ENCODE data around the gene COL11A2. TPM values are rescaled to one million over a fixed set of nuclear protein-coding genes. Genes with fewer than 3 reads are reported as not detected.

COL11A2 gene
- total RNA-seq, 1 donor from 2014 or later, result 3.3 TPM

DNA sequence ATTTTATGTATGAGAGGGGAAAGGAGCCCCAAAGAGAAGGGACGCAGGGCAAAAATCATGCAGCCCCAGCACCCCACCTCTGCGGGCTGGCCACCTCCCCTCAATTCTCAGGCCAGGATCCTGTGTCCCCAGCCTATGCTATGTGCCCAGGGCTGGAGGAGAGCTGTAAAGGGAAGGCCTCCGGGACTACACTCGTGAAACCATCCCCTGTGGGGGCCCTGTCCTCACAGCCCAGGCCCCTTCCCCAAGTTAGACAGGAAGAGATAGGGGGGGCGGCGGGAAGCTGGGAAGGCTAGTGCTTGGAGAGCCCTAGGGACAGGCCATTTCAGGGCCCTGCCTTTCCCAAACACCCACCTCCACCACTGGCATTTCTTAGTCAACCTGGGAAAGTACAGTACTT is 1.4 kb upstream of the COL11A2 start:
- DNase-seq (ENCODE audit: extremely low spot score, unreplicated experiment), result no peak
- H3K9me3 Mint-ChIP-seq (ENCODE audit: unreplicated experiment), result no peaks in the 10 kb centered on the region
- peaks cover 7% of the 10 kb centered on the region for H3K27me3 Mint-ChIP-seq (ENCODE audit: unreplicated experiment)
- TF ChIP-seq, protein P1, sequence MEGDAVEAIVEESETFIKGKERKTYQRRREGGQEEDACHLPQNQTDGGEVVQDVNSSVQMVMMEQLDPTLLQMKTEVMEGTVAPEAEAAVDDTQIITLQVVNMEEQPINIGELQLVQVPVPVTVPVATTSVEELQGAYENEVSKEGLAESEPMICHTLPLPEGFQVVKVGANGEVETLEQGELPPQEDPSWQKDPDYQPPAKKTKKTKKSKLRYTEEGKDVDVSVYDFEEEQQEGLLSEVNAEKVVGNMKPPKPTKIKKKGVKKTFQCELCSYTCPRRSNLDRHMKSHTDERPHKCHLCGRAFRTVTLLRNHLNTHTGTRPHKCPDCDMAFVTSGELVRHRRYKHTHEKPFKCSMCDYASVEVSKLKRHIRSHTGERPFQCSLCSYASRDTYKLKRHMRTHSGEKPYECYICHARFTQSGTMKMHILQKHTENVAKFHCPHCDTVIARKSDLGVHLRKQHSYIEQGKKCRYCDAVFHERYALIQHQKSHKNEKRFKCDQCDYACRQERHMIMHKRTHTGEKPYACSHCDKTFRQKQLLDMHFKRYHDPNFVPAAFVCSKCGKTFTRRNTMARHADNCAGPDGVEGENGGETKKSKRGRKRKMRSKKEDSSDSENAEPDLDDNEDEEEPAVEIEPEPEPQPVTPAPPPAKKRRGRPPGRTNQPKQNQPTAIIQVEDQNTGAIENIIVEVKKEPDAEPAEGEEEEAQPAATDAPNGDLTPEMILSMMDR (IDR thresholded peaks at IDR 0.05), result no peak
- peak overlapping the region; percentile 44 for H3K4me3 Mint-ChIP-seq (ENCODE audit: unreplicated experiment)
- H3K27ac Mint-ChIP-seq (ENCODE audit: unreplicated experiment), result peak overlapping the region; percentile 34
- H3K36me3 Mint-ChIP-seq (ENCODE audit: unreplicated experiment), result peaks cover 29% of the 10 kb centered on the region
- H3K4me1 Mint-ChIP-seq (ENCODE audit: unreplicated experiment), result peaks cover 43% of the 10 kb centered on the region

DNA sequence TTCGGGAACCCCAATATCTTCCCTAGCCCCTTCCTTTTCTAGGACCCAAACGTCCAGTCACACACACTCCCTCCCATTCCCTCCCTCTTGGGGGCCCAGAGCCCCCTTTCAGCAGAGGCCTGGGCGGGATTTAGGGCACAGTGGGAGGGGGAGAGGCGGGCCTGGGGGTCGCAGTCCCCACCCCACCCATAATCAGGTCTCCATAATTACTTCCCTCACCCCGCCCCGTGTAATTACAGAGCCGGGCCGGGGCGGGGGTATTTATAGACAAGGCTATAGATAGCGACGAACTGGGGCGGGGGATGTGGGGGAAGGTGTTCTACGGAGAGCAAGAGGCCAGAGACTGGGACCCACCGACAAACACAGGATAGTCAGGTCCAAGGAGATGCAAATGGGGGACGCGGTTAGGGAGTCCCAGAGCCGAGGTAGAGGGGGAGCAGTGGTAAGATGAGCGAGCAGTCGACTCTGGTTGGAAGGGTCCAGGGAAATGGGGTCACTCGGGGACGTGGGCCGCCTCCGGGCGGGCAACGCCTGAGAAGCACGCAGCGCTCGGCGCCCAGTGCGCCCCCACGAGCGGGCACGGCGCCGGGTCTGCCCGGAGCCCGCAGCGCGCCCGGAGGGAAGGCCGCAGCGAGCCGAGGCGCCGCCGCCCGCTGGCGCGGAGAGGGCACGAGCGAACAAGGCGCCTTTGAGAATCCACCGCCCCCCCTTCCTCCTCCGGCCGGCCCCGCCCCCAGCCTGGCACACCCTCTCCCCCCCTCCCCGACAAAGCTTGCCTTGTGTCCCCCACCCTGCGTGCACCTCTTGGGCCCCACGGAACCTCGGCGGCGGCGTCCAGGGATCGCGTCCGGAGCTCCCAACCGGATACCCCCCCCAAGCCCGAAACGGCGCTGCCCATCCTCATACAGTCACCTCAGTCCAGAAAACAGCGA is 670 bp upstream of the COL11A2 start:
- Mint-ChIP-seq H3K4me1 (ENCODE audit: unreplicated experiment) (peaks cover 36% of the 10 kb centered on the region), H3K4me3 (ENCODE audit: unreplicated experiment) (peak overlapping the region; percentile 61), H3K27me3 (ENCODE audit: unreplicated experiment) (peaks cover 7% of the 10 kb centered on the region), H3K27ac (ENCODE audit: unreplicated experiment) (peak overlapping the region; percentile 34), H3K36me3 (ENCODE audit: unreplicated experiment) (peaks cover 29% of the 10 kb centered on the region), H3K9me3 (ENCODE audit: unreplicated experiment) (no peaks in the 10 kb centered on the region)
- DNase-seq (ENCODE audit: extremely low spot score, unreplicated experiment), result no peak
- TF ChIP-seq, protein P1 (IDR thresholded peaks at IDR 0.05), result no peak

DNA sequence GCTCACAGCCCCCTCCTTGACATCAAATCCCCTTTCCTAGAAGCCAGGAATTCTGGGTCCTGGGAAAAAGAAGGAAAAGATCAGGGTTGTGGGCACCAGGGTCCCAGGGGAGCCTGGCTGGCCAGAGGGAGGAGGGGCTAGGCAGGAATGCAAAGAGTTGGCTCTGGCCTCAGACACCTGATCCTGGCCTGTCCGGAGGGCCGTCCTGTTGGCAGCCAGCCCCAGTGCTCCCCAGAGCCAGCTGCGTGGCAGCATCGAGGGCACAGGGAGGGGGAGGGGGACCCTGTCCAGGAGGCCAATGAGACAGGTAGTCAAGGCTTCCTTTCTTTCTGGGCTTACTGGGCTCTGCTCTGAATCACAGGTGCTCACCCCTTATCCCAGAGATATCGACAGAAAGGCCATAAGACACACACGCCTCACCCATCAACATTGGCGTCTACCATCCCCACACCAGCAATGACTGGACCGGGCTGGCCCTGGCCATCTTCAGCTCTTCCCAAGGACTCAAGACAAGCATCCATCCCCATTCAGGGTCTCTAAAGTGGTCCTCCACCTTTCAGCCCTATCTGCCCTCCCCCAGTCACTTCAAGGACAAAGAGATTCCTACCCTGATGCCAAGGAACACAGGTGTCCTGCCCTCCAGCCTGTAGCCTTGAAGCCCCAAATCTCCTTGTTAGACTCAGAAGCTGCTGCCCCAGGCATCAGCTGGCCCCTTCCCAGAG is 723 bp downstream of the COL11A2 start:
- Mint-ChIP-seq H3K4me1 (ENCODE audit: unreplicated experiment) (peaks cover 28% of the 10 kb centered on the region), H3K36me3 (ENCODE audit: unreplicated experiment) (peaks cover 30% of the 10 kb centered on the region), H3K9me3 (ENCODE audit: unreplicated experiment) (no peaks in the 10 kb centered on the region), H3K27ac (ENCODE audit: unreplicated experiment) (peak overlapping the region; percentile 2), H3K4me3 (ENCODE audit: unreplicated experiment) (peak overlapping the region; percentile 16), H3K27me3 (ENCODE audit: unreplicated experiment) (peaks cover 15% of the 10 kb centered on the region)
- TF ChIP-seq, protein P1 (IDR thresholded peaks at IDR 0.05), result no peak
- no peak for DNase-seq (ENCODE audit: extremely low spot score, unreplicated experiment)

DNA sequence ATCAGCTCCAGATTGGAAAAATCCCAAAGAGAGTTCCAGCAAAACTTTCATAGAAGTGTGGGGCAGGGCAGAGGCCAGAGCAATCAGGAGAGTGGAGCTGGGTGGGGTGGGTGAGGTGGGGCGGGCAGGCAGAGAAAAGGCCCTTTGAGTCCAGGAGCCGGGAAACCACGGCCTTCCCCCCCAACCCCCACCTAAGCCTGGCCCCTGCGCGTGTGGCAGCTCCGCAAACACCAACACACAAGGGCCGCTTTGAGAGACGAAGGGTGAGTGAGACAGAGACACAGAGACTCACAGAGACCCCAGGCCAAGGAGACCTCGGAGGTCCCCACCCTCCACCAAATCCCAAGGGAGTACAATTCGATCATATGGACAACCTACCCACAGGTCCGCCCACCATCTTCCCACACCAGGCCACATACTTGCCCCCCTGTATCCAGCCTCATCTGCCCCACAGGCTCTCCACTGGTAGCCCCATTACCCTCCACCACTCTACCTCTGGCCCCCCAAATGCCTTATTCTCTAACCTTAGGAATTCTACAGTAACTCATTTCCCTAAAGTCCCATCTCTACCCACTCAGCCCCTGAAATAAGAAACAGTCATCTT is 1.7 kb downstream of the COL11A2 start:
- peaks cover 21% of the 10 kb centered on the region for H3K27me3 Mint-ChIP-seq (ENCODE audit: unreplicated experiment)
- H3K27ac Mint-ChIP-seq (ENCODE audit: unreplicated experiment), result no peak overlapping the region
- DNase-seq (ENCODE audit: extremely low spot score, unreplicated experiment), result no peak
- no peaks in the 10 kb centered on the region for H3K9me3 Mint-ChIP-seq (ENCODE audit: unreplicated experiment)
- H3K4me1 Mint-ChIP-seq (ENCODE audit: unreplicated experiment), result peaks cover 28% of the 10 kb centered on the region
- H3K36me3 Mint-ChIP-seq (ENCODE audit: unreplicated experiment), result peaks cover 22% of the 10 kb centered on the region
- no peak overlapping the region for H3K4me3 Mint-ChIP-seq (ENCODE audit: unreplicated experiment)
- TF ChIP-seq, protein P1 (IDR thresholded peaks at IDR 0.05), result no peak
